Activated naive CD4-positive, alpha-beta T cell treated with anti-CD3 and anti-CD28 coated beads, Interleukin-2, amount 50 U/mL, for 24 hours (primary cell): ENCODE results near the gene CKMT1B.
"Not testable (repeated sequence)": the region's sequence is repeated elsewhere in the genome, so short reads cannot be mapped to it uniquely, and the experiment has no call there.

Experiments used
- H3K27ac Mint-ChIP-seq: one replicate; pipeline ENCODE4 v1.8.0; 2021; ENCODE audit warnings: mild to moderate bottlenecking, mixed read lengths
- H3K27me3 Mint-ChIP-seq: one replicate; pipeline ENCODE4 v1.8.0; 2021; ENCODE audit warnings: mixed read lengths
- H3K36me3 Mint-ChIP-seq: one replicate; pipeline ENCODE4 v1.8.0; 2021; ENCODE audit warnings: mixed read lengths
- H3K4me1 Mint-ChIP-seq: one replicate; pipeline ENCODE4 v1.8.0; 2021; ENCODE audit warnings: mixed read lengths
- H3K4me3 Mint-ChIP-seq: one replicate; pipeline ENCODE4 v1.8.0; 2021; ENCODE audit warnings: mild to moderate bottlenecking, mixed read lengths
- H3K9me3 Mint-ChIP-seq: one replicate; pipeline ENCODE4 v1.8.0; 2021; ENCODE audit warnings: mixed read lengths

Gene CKMT1B

DNA sequence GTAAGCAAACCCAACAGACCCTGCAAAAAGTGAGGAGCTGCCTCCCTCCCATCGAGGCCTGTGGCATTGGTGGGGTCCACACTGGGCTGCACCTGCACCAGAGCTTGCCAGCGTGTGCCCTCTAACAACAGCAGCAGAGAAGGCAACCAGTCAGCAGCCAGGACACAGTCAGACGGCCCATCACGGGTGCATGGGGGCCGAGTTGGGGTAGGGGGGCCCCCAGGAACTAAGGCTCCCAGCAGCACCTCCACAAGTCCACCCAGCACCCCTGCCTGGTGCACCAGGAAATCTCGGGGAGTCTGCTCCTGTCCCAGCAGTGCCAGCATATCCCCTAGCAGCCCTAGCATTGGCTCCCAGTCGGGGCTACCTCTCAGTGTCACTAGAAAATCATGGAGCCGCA lies 23.9 kb downstream of the CKMT1B start:
- H3K27ac Mint-ChIP-seq, H3K9me3 Mint-ChIP-seq, H3K27me3 Mint-ChIP-seq, H3K4me3 Mint-ChIP-seq, H3K36me3 Mint-ChIP-seq, H3K4me1 Mint-ChIP-seq: not testable (repeated sequence)

DNA sequence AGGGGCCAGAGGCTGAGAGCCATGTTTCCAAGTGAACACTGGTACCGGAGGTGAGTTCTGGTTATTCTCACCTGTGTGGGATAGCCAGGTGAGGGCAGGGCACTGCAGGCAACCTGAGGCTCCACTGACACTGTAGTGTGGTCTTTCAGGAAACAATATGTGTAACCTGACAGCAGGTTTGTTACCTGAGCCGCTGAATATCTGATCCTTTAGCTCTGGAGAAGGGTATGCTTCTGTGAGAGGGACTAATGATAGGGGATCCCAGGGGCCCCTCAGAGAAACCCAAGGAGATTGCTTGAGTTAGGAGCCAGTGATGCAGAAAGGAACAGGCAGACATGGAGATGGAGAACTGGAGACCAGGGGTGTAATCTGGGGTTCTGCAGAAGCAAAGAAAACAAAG lies 24.9 kb downstream of the CKMT1B start, which contains the start of gene STRC:
TSS of gene STRC (minus strand) at position 101 of the 400 bp plus-strand sequence. CDS start at position 23, 78 bp downstream.
- H3K9me3 Mint-ChIP-seq, H3K27me3 Mint-ChIP-seq, H3K4me3 Mint-ChIP-seq, H3K36me3 Mint-ChIP-seq, H3K4me1 Mint-ChIP-seq, H3K27ac Mint-ChIP-seq: not testable (repeated sequence)

DNA sequence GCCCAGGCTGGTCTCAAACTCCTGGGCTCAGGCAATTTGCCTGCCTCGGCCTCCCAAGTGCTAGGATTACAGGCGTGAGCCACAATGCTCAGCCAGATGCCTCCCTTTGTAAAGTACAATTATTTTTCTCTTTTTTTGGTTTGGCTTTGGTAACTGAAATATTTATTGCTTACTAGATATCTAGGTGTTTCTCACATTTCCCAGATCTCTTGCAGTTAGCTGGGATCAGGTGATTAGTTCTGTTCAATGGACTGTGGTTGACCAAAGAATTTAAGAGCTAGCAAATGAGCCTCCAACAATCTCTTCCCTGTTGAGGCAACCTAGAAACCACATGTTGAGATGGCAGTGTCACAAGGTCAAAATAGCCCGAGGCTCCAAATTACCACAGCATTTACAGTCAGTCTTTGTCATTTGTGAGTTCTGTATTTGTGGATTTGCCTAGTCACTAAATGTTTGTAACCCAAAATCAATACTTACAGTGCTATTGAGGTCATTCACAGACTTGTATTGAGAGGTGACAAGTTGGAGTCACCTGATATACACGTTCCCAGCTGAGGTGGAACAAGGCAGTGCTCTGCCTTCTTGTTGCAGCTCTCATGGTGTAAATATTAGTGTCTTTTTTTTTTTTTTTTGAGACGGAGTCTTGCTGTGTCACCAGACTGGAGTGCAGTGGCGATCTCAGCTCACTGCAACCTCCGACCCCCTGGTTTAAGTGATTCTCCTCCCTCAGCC lies 28.4 kb downstream of the CKMT1B start:
- not testable (repeated sequence) for H3K4me3 Mint-ChIP-seq, H3K27ac Mint-ChIP-seq, H3K4me1 Mint-ChIP-seq, H3K36me3 Mint-ChIP-seq, H3K9me3 Mint-ChIP-seq, H3K27me3 Mint-ChIP-seq

DNA sequence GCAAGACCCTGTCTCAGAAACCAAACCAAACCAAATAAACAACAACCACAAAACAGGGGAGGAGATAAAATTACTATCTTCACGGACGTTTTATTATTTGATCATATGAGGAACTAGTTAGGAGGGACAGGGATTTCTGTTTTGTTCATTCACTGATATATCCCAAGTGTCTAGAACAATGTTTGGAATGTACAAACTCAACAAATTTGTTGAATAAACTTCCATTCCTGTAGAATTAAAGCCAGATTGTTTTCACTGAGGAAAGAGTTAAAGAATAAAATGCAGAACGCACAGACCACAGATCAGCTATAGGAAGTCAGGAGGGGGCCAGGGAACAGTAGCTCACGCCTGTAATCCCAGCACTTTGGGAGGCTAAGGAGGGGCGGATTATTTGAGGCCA lies 31.3 kb downstream of the CKMT1B start:
- Mint-ChIP-seq H3K36me3 (no peaks in the 10 kb centered on the region), H3K9me3 (no peaks in the 10 kb centered on the region), H3K27ac (no peak overlapping the region), H3K4me1 (no peaks in the 10 kb centered on the region), H3K27me3 (peaks cover 2% of the 10 kb centered on the region), H3K4me3 (no peak overlapping the region)

DNA sequence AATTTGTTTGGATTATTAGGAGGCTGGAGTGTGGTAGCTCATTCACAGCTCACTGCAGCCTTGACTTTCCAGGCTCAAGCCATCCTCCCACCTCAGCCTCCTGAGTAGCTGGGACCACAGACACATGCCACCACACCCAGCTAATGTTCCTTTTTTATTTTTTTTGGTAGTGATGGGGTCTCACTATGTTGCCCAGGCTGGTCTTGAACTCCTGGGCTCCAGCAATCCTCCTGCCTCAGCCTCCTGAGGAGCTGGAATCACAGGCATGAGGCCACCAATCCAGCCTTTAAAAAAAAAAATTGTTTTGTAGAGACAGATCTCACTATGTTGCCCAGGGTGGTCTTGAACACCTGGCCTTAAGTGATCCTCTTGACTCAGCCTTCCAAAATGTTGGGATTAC lies 33.1 kb downstream of the CKMT1B start:
- H3K4me1 Mint-ChIP-seq, H3K36me3 Mint-ChIP-seq, H3K27ac Mint-ChIP-seq, H3K4me3 Mint-ChIP-seq, H3K27me3 Mint-ChIP-seq, H3K9me3 Mint-ChIP-seq: not testable (repeated sequence)

DNA sequence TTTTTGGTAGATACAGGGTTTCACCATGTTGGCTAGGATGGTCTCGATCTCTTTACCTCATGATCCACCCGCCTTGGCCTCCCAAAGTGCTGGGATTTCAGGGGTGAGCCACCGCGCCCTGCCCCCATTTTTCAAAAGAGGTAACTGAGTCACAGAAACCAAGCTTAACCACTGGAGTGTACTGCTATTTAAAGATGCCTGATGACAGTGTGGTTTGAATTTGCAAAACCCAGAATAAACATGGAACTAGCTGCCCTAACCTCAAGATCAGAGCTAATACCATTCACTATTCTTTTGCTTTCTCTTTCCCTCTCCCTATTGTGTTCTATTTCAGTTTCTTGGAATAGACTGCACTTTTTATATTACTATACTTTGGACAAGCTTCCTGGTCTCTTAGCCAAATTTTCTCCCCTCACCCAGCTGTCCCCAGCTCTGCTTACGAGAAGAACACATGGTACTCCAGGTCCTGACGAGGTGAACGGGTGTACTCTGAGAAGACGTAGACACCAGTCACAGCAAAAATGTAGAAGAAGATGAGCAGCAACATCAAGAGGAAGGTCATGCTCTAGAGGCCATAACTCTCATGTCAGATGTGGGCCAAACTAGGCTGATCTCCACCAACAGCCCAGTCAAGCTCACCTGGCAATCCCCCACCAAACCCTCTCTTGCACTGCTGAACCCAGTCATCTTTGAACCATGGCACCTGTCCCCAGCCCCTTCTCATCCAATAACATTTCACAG lies 44.8 kb downstream of the CKMT1B start:
- H3K27me3 Mint-ChIP-seq, H3K9me3 Mint-ChIP-seq, H3K27ac Mint-ChIP-seq, H3K36me3 Mint-ChIP-seq, H3K4me3 Mint-ChIP-seq, H3K4me1 Mint-ChIP-seq: not testable (repeated sequence)
